Measurements from ENCODE around the gene SRSF9. TPM values are rescaled to one million over a fixed set of nuclear protein-coding genes. Genes with fewer than 3 reads are reported as not detected.

SRSF9 gene
- polyA plus RNA-seq, 1 donor from 2014 or later = 289 TPM

- Histone ChIP-seq H3K9ac (ENCODE audit: low read length) (peak overlapping the region; percentile 9), H3K27ac (ENCODE audit: low read length) (no peak overlapping the region), H3K9me3 (ENCODE audit: low read length) (no peaks in the 10 kb centered on the region), H3K79me2 (replicated peaks; ENCODE audit: insufficient read depth, low read length) (peaks cover 31% of the 10 kb centered on the region), H3K9me2 (ENCODE audit: insufficient read depth, low read length) (no peaks in the 10 kb centered on the region), H2AFZ (ENCODE audit: low read depth, low read length) (no peak overlapping the region), H3K4me3 (ENCODE audit: low read length) (peak overlapping the region; percentile 82), H4K20me1 (ENCODE audit: insufficient read depth) (no peaks in the 10 kb centered on the region), H3K36me3 (ENCODE audit: insufficient read depth, low read length) (no peaks in the 10 kb centered on the region), H3K27me3 (ENCODE audit: insufficient read depth, low read depth, low read length) (no peaks in the 10 kb centered on the region), H3F3A (ENCODE audit: insufficient read depth, low read length, poor library complexity, severe bottlenecking) (no peaks in the 10 kb centered on the region), H3K4me2 (ENCODE audit: low read length) (peak overlapping the region; percentile 84)
- TF ChIP-seq MXI1 (conservative IDR thresholded peaks at IDR 0.05; ENCODE audit: poor library complexity, severe bottlenecking) (no peak), REST (IDR thresholded peaks at IDR 0.05; ENCODE audit: borderline replicate concordance) (no peak), CTCF (IDR thresholded peaks at IDR 0.05; ENCODE audit: poor library complexity, severe bottlenecking) (peak; percentile 62), RAD21 (conservative IDR thresholded peaks at IDR 0.05) (peak; percentile 51), EP300 (conservative IDR thresholded peaks at IDR 0.05; ENCODE audit: poor library complexity, severe bottlenecking) (no peak), EZH2 (IDR thresholded peaks at IDR 0.05; ENCODE audit: borderline replicate concordance, insufficient read depth, low read length, poor library complexity, severe bottlenecking) (no peak), SMC3 (conservative IDR thresholded peaks at IDR 0.05; ENCODE audit: poor library complexity) (no peak), POLR2AphosphoS5 (IDR thresholded peaks at IDR 0.05) (no peak)
These were observed 29.8 kb downstream of the SRSF9 start for GRCh38 chr12:120439646-120440247.

GRCh38 chr12:120438495-120439198 is 30.9 kb downstream of the SRSF9 start:
- Histone ChIP-seq H3K27me3 (ENCODE audit: insufficient read depth, low read depth, low read length) (no peaks in the 10 kb centered on the region), H3K79me2 (replicated peaks; ENCODE audit: insufficient read depth, low read length) (peaks cover 22% of the 10 kb centered on the region), H3K9me2 (ENCODE audit: insufficient read depth, low read length) (no peaks in the 10 kb centered on the region), H3K4me2 (ENCODE audit: low read length) (peak overlapping the region; percentile 61), H3F3A (ENCODE audit: insufficient read depth, low read length, poor library complexity, severe bottlenecking) (no peaks in the 10 kb centered on the region), H3K9me3 (ENCODE audit: low read length) (no peaks in the 10 kb centered on the region), H2AFZ (ENCODE audit: low read depth, low read length) (no peak overlapping the region), H4K20me1 (ENCODE audit: insufficient read depth) (no peaks in the 10 kb centered on the region), H3K27ac (ENCODE audit: low read length) (peak overlapping the region; percentile 64), H3K9ac (ENCODE audit: low read length) (peak overlapping the region; percentile 73), H3K36me3 (ENCODE audit: insufficient read depth, low read length) (no peaks in the 10 kb centered on the region), H3K4me3 (ENCODE audit: low read length) (peak overlapping the region; percentile 82)
- TF ChIP-seq RAD21 (conservative IDR thresholded peaks at IDR 0.05) (no peak), EZH2 (IDR thresholded peaks at IDR 0.05; ENCODE audit: borderline replicate concordance, insufficient read depth, low read length, poor library complexity, severe bottlenecking) (no peak), REST (IDR thresholded peaks at IDR 0.05; ENCODE audit: borderline replicate concordance) (no peak), CTCF (IDR thresholded peaks at IDR 0.05; ENCODE audit: poor library complexity, severe bottlenecking) (no peak), SMC3 (conservative IDR thresholded peaks at IDR 0.05; ENCODE audit: poor library complexity) (no peak), POLR2AphosphoS5 (IDR thresholded peaks at IDR 0.05) (no peak), TAF1 (IDR thresholded peaks at IDR 0.05; ENCODE audit: low read depth) (no peak), MXI1 (conservative IDR thresholded peaks at IDR 0.05; ENCODE audit: poor library complexity, severe bottlenecking) (no peak), EP300 (conservative IDR thresholded peaks at IDR 0.05; ENCODE audit: poor library complexity, severe bottlenecking) (no peak)
